Activated naive CD4-positive, alpha-beta T cell treated with anti-CD3 and anti-CD28 coated beads, Interleukin-2, amount 10 ng/mL, durations not matched to agents 7 days and 5 days (primary cell): ENCODE data around the gene FOSL2.
A peak's percentile ranks its signal among the peaks of the same experiment; 100 is the strongest.

Experiments used
- CTCF ChIA-PET: fragments of 350-600 bp; sonication (Branson Sonifier 250); formaldehyde crosslinking; loops from one replicate; lab custom pipeline; 2021; ENCODE audit warnings: antibody characterized with exemption; lab: Charles Lee
- DNase-seq: peaks from one replicate; pipeline ENCODE4 v3.0.0-alpha.2; 2020
- H3K27ac Mint-ChIP-seq: one replicate; pipeline ENCODE4 v1.8.0; 2021; ENCODE audit warnings: mild to moderate bottlenecking, moderate library complexity, mixed read lengths
- H3K27me3 Mint-ChIP-seq: one replicate; pipeline ENCODE4 v1.8.0; 2021; ENCODE audit warnings: mild to moderate bottlenecking, mixed read lengths
- H3K36me3 Mint-ChIP-seq: one replicate; pipeline ENCODE4 v1.8.0; 2021; ENCODE audit warnings: mixed read lengths
- H3K4me1 Mint-ChIP-seq: one replicate; pipeline ENCODE4 v1.8.0; 2021; ENCODE audit warnings: mixed read lengths
- H3K4me3 Mint-ChIP-seq: one replicate; pipeline ENCODE4 v1.8.0; 2021; ENCODE audit warnings: mild to moderate bottlenecking, moderate library complexity, mixed read lengths
- H3K9me3 Mint-ChIP-seq: one replicate; pipeline ENCODE4 v1.8.0; 2021; ENCODE audit warnings: mixed read lengths

Gene FOSL2

GRCh38 chr2:28411956-28412609 lies 19.4 kb downstream of the FOSL2 start:
- Mint-ChIP-seq H3K27me3 (no peaks in the 10 kb centered on the region), H3K27ac (peak overlapping the region; percentile 69), H3K4me1 (peaks cover 66% of the 10 kb centered on the region), H3K9me3 (no peaks in the 10 kb centered on the region), H3K36me3 (peaks cover 77% of the 10 kb centered on the region), H3K4me3 (no peak overlapping the region)
- no peak for DNase-seq
- CTCF ChIA-PET = interaction anchor here (1.3 to 3.3 kb wide), 2 partner anchors 11 to 41 kb away, joined by 4 to 12 read pairs; no protein-coding TSS in a partner anchor

- CTCF ChIA-PET = interaction anchor here (0.9 to 3.3 kb wide), 3 partner anchors 10 to 41 kb away, joined by 3 to 12 read pairs (median 4); no protein-coding TSS in a partner anchor
- Mint-ChIP-seq H3K4me1 (peaks cover 60% of the 10 kb centered on the region), H3K27ac (no peak overlapping the region)
Observed at GRCh38 chr2:28412625-28413151, 20.0 kb downstream of the FOSL2 start.

GRCh38 chr2:28413152-28413898 lies 20.7 kb downstream of the FOSL2 start:
- Mint-ChIP-seq H3K27ac (peak overlapping the region; percentile 74), H3K4me3 (no peak overlapping the region), H3K9me3 (no peaks in the 10 kb centered on the region), H3K4me1 (peaks cover 53% of the 10 kb centered on the region), H3K36me3 (peaks cover 70% of the 10 kb centered on the region), H3K27me3 (no peaks in the 10 kb centered on the region)
- CTCF ChIA-PET = interaction anchor here (0.9 to 3.3 kb wide), 5 partner anchors 10 to 706 kb away, joined by 3 to 12 read pairs (median 4); no protein-coding TSS in a partner anchor
- DNase-seq = no peak

More at GRCh38 chr2:28412625-28413151, 20.0 kb downstream of the FOSL2 start:
- DNase-seq = no peak
- Mint-ChIP-seq H3K4me3 (no peak overlapping the region), H3K27me3 (no peaks in the 10 kb centered on the region), H3K36me3 (peaks cover 76% of the 10 kb centered on the region), H3K9me3 (no peaks in the 10 kb centered on the region)

GRCh38 chr2:28413899-28414295 lies 21.2 kb downstream of the FOSL2 start:
- Mint-ChIP-seq H3K36me3 (peaks cover 66% of the 10 kb centered on the region), H3K4me3 (no peak overlapping the region), H3K4me1 (peaks cover 48% of the 10 kb centered on the region), H3K27me3 (no peaks in the 10 kb centered on the region), H3K27ac (peak overlapping the region; percentile 74), H3K9me3 (no peaks in the 10 kb centered on the region)
- CTCF ChIA-PET = interaction anchor here (1.0 to 3.3 kb wide), 3 partner anchors 10 to 707 kb away, joined by 3 to 12 read pairs (median 6); no protein-coding TSS in a partner anchor
- DNase-seq = no peak

GRCh38 chr2:28414583-28414982 lies 21.9 kb downstream of the FOSL2 start:
- Mint-ChIP-seq H3K4me3 (no peak overlapping the region), H3K36me3 (peaks cover 59% of the 10 kb centered on the region), H3K9me3 (no peaks in the 10 kb centered on the region), H3K27me3 (no peaks in the 10 kb centered on the region), H3K4me1 (peaks cover 41% of the 10 kb centered on the region), H3K27ac (no peak overlapping the region)
- CTCF ChIA-PET = interaction anchor here (1.0 to 3.3 kb wide), 3 partner anchors 9 to 708 kb away, joined by 3 to 12 read pairs (median 6); no protein-coding TSS in a partner anchor
- no peak for DNase-seq

- CTCF ChIA-PET = interaction anchor here (1.4 to 3.3 kb wide), 2 partner anchors 8 to 38 kb away, joined by 6 to 12 read pairs; no protein-coding TSS in a partner anchor
- Mint-ChIP-seq H3K4me3 (no peak overlapping the region), H3K36me3 (peaks cover 61% of the 10 kb centered on the region), H3K27ac (no peak overlapping the region), H3K4me1 (peaks cover 37% of the 10 kb centered on the region), H3K27me3 (no peaks in the 10 kb centered on the region), H3K9me3 (no peaks in the 10 kb centered on the region)
- no peak for DNase-seq
Observed at GRCh38 chr2:28415010-28415409, 22.4 kb downstream of the FOSL2 start.

GRCh38 chr2:28415715-28416114 lies 23.1 kb downstream of the FOSL2 start:
- CTCF ChIA-PET = no interaction called here
- Mint-ChIP-seq H3K4me1 (peaks cover 29% of the 10 kb centered on the region), H3K27me3 (no peaks in the 10 kb centered on the region), H3K27ac (no peak overlapping the region), H3K9me3 (no peaks in the 10 kb centered on the region), H3K36me3 (peaks cover 54% of the 10 kb centered on the region), H3K4me3 (no peak overlapping the region)
- DNase-seq = no peak

GRCh38 chr2:28419003-28419402 lies 26.3 kb downstream of the FOSL2 start:
- Mint-ChIP-seq H3K4me3 (no peak overlapping the region), H3K4me1 (peaks cover 27% of the 10 kb centered on the region), H3K27me3 (no peaks in the 10 kb centered on the region), H3K36me3 (peaks cover 31% of the 10 kb centered on the region), H3K9me3 (no peaks in the 10 kb centered on the region), H3K27ac (peak overlapping the region; percentile 34)
- CTCF ChIA-PET = interaction anchor here (1.3 to 1.4 kb wide), 2 partner anchors 9 to 27 kb away, joined by 3 to 7 read pairs; partner anchors contain the start of gene FOSL2
- DNase-seq = no peak

GRCh38 chr2:28419443-28420270 lies 27.0 kb downstream of the FOSL2 start:
- peak overlapping the region; percentile 34 for H3K27ac Mint-ChIP-seq
- H3K36me3 Mint-ChIP-seq = peaks cover 29% of the 10 kb centered on the region
- H3K27me3 Mint-ChIP-seq = no peaks in the 10 kb centered on the region
- no peak for DNase-seq
- no peak overlapping the region for H3K4me3 Mint-ChIP-seq
- no peaks in the 10 kb centered on the region for H3K9me3 Mint-ChIP-seq
- CTCF ChIA-PET = interaction anchor here (1.3 to 1.4 kb wide), 2 partner anchors 9 to 27 kb away, joined by 3 to 7 read pairs; partner anchors contain the start of gene FOSL2
- peaks cover 34% of the 10 kb centered on the region for H3K4me1 Mint-ChIP-seq

- CTCF ChIA-PET = no interaction called here
- no peaks in the 10 kb centered on the region for H3K27me3 Mint-ChIP-seq
- H3K4me1 Mint-ChIP-seq = peaks cover 41% of the 10 kb centered on the region
- peak overlapping the region; percentile 20 for H3K27ac Mint-ChIP-seq
- no peak overlapping the region for H3K4me3 Mint-ChIP-seq
- no peak for DNase-seq
- H3K9me3 Mint-ChIP-seq = no peaks in the 10 kb centered on the region
- H3K36me3 Mint-ChIP-seq = peaks cover 20% of the 10 kb centered on the region
Observed at GRCh38 chr2:28420722-28421121, 28.1 kb downstream of the FOSL2 start.

GRCh38 chr2:28422908-28423741 lies 30.5 kb downstream of the FOSL2 start:
- Mint-ChIP-seq H3K4me3 (no peak overlapping the region), H3K27me3 (no peaks in the 10 kb centered on the region), H3K36me3 (peaks cover 9% of the 10 kb centered on the region), H3K4me1 (peaks cover 39% of the 10 kb centered on the region), H3K9me3 (no peaks in the 10 kb centered on the region), H3K27ac (peak overlapping the region; percentile 84)
- no peak for DNase-seq
- CTCF ChIA-PET = interaction anchor here (1.3 to 1.8 kb wide), 3 partner anchors 9 to 24 kb away, joined by 4 to 6 read pairs (median 4); no protein-coding TSS in a partner anchor

- DNase-seq = peak; percentile 66
- no peaks in the 10 kb centered on the region for H3K27me3 Mint-ChIP-seq
- H3K9me3 Mint-ChIP-seq = no peaks in the 10 kb centered on the region
- H3K4me1 Mint-ChIP-seq = peaks cover 39% of the 10 kb centered on the region
- H3K36me3 Mint-ChIP-seq = peaks cover 9% of the 10 kb centered on the region
- CTCF ChIA-PET = interaction anchor here (1.3 to 1.8 kb wide), 4 partner anchors 10 to 29 kb away, joined by 4 to 6 read pairs (median 4); no protein-coding TSS in a partner anchor
- H3K4me3 Mint-ChIP-seq = peak overlapping the region; percentile 3
- peak overlapping the region; percentile 84 for H3K27ac Mint-ChIP-seq
Observed at GRCh38 chr2:28423856-28424605, 31.4 kb downstream of the FOSL2 start.
